ENCODE measurements around the gene CALHM1. TPM values are rescaled to one million over a fixed set of nuclear protein-coding genes. Genes with fewer than 3 reads are reported as not detected.

Gene CALHM1
- total RNA-seq, 1 donor from 2014 or later, result not detected

GRCh38 chr10:103452506-103453230 lies 6.0 kb downstream of the CALHM1 start:
- Histone ChIP-seq H3K4me3 (peak overlapping the region; percentile 71 to 76), H3K4me1 (peaks cover 44% of the 10 kb centered on the region), H3K36me3 (peaks cover 0 to 20% of the 10 kb centered on the region in 2 donors), H3K9me3 (no peaks in the 10 kb centered on the region), H3K27me3 (no peaks in the 10 kb centered on the region), H3K27ac (peak overlapping the region; percentile 89)
- intact Hi-C loops (cut with DNase I), result no loop called here
- no peak for TF ChIP-seq POLR2A (IDR thresholded peaks at IDR 0.05)
- no peak for TF ChIP-seq CTCF (IDR thresholded peaks at IDR 0.05)
- peak in 1 of 2 donors; percentile 50 for TF ChIP-seq POLR2AphosphoS5 (IDR thresholded peaks at IDR 0.05; ENCODE audit: insufficient read depth in 1 of 2, low read depth in 1 of 2)
- no peak for DNase-seq (ENCODE audit: extremely low spot score in 2 of 2)

GRCh38 chr10:103451831-103452505 lies 6.7 kb downstream of the CALHM1 start, which contains the start of gene CALHM2:
TSS of gene CALHM2 (minus strand) at chr10:103452370. CDS start at chr10:103449941, 2,429 bp downstream.
- TF ChIP-seq CTCF (IDR thresholded peaks at IDR 0.05), result no peak
- TF ChIP-seq POLR2AphosphoS5 (IDR thresholded peaks at IDR 0.05; ENCODE audit: insufficient read depth in 1 of 2, low read depth in 1 of 2), result peak in 1 of 2 donors; percentile 86
- peak in 1 of 2 donors; percentile 36 for TF ChIP-seq POLR2A (IDR thresholded peaks at IDR 0.05)
- intact Hi-C loops (cut with DNase I), result no loop called here
- Histone ChIP-seq H3K9me3 (no peaks in the 10 kb centered on the region), H3K27me3 (no peaks in the 10 kb centered on the region), H3K36me3 (peaks cover 0 to 27% of the 10 kb centered on the region in 2 donors), H3K4me1 (peaks cover 51% of the 10 kb centered on the region), H3K27ac (peak within 1 kb of the TSS; percentile 89), H3K4me3 (peak within 1 kb of the TSS; percentile 71 to 76)
- no peak for DNase-seq (ENCODE audit: extremely low spot score in 2 of 2)

- Histone ChIP-seq H3K27ac (peak overlapping the region; percentile 89), H3K27me3 (no peaks in the 10 kb centered on the region), H3K36me3 (peaks cover 0 to 32% of the 10 kb centered on the region in 2 donors), H3K9me3 (no peaks in the 10 kb centered on the region), H3K4me3 (peak overlapping the region; percentile 71 to 76), H3K4me1 (peaks cover 58% of the 10 kb centered on the region)
- intact Hi-C loops (cut with DNase I), result no loop called here
- TF ChIP-seq POLR2A (IDR thresholded peaks at IDR 0.05) (no peak), POLR2AphosphoS5 (IDR thresholded peaks at IDR 0.05; ENCODE audit: insufficient read depth in 1 of 2, low read depth in 1 of 2) (peak; percentile 54 to 78)
- peak in 1 of 2 donors; percentile 95 for DNase-seq (ENCODE audit: extremely low spot score in 2 of 2)
Observed at GRCh38 chr10:103451091-103451813, 7.4 kb downstream of the CALHM1 start.

GRCh38 chr10:103450201-103450695 lies 8.5 kb downstream of the CALHM1 start:
- Histone ChIP-seq H3K4me3 (peak overlapping the region; percentile 71 to 76), H3K27me3 (no peaks in the 10 kb centered on the region), H3K36me3 (peaks cover 0 to 38% of the 10 kb centered on the region in 2 donors), H3K9me3 (no peaks in the 10 kb centered on the region), H3K27ac (peak overlapping the region; percentile 89), H3K4me1 (peaks cover 68% of the 10 kb centered on the region)
- DNase-seq (ENCODE audit: extremely low spot score in 2 of 2), result no peak
- intact Hi-C loops (cut with DNase I), result no loop called here
- no peak for TF ChIP-seq POLR2A (IDR thresholded peaks at IDR 0.05)
- TF ChIP-seq CTCF (IDR thresholded peaks at IDR 0.05), result no peak
- no peak for TF ChIP-seq POLR2AphosphoS5 (IDR thresholded peaks at IDR 0.05; ENCODE audit: insufficient read depth in 1 of 2, low read depth in 1 of 2)
